Adipocyte (in vitro differentiated cells): ENCODE results near the gene CLN5.
A peak's percentile ranks its signal among the peaks of the same experiment; 100 is the strongest.
"Not testable (repeated sequence)": the region's sequence is repeated elsewhere in the genome, so short reads cannot be mapped to it uniquely, and the experiment has no call there.

ENCODE experiments used
- DNase-seq: peaks from one replicate; pipeline ENCODE4 v3.0.0-alpha.2; 2015; ENCODE audit warnings: low read depth
- H3K27me3 ChIP-seq: replicated peaks from 2 replicates; pipeline ENCODE4 v1.7.0; 2013; ENCODE audit warnings: mild to moderate bottlenecking, low read length, moderate library complexity; ENCODE audit not compliant: control insufficient read depth, insufficient read depth
- H3K36me3 ChIP-seq: 2 replicates; pipeline ENCODE4 v1.7.0; 2013; ENCODE audit warnings: low read length, mild to moderate bottlenecking, moderate library complexity; ENCODE audit not compliant: control insufficient read depth, insufficient read depth, severe bottlenecking
- H3K4me1 ChIP-seq: 2 replicates; pipeline ENCODE4 v1.7.0; 2013; ENCODE audit warnings: mild to moderate bottlenecking, low read length, moderate library complexity; ENCODE audit not compliant: control insufficient read depth, insufficient read depth
- H3K4me3 ChIP-seq: 2 replicates; pipeline ENCODE4 v1.7.0; 2013; ENCODE audit warnings: mild to moderate bottlenecking, low read length, moderate library complexity
- H3K9ac ChIP-seq: 2 replicates; pipeline ENCODE4 v1.7.0; 2013; ENCODE audit warnings: mild to moderate bottlenecking, low read length, moderate library complexity
- H3K9me3 ChIP-seq: 2 replicates; pipeline ENCODE4 v1.7.0; 2013; ENCODE audit warnings: mild to moderate bottlenecking, low read length, moderate library complexity; ENCODE audit not compliant: control insufficient read depth

CLN5 gene

GRCh38 chr13:77001963-77002587 lies 10.2 kb downstream of the CLN5 start:
- Histone ChIP-seq H3K4me3 (no peak overlapping the region), H3K27me3 (no peaks in the 10 kb centered on the region), H3K36me3 (peaks cover 40% of the 10 kb centered on the region), H3K9ac (no peak overlapping the region), H3K9me3 (no peaks in the 10 kb centered on the region), H3K4me1 (peaks cover 36% of the 10 kb centered on the region)
- DNase-seq = no peak

GRCh38 chr13:77002590-77003190 lies 10.8 kb downstream of the CLN5 start:
- peak; percentile 76 for DNase-seq
- no peak overlapping the region for H3K9ac ChIP-seq
- no peaks in the 10 kb centered on the region for H3K27me3 ChIP-seq
- peaks cover 44% of the 10 kb centered on the region for H3K36me3 ChIP-seq
- H3K4me1 ChIP-seq = peaks cover 36% of the 10 kb centered on the region
- H3K4me3 ChIP-seq = no peak overlapping the region
- H3K9me3 ChIP-seq = no peaks in the 10 kb centered on the region

- not testable (repeated sequence) for H3K4me3 ChIP-seq, DNase-seq, H3K9me3 ChIP-seq, H3K27me3 ChIP-seq, H3K4me1 ChIP-seq, H3K9ac ChIP-seq
- H3K36me3 ChIP-seq = peaks cover 74% of the 10 kb centered on the region
Measured at GRCh38 chr13:77008337-77008736, 16.5 kb downstream of the CLN5 start.

GRCh38 chr13:77009011-77009410 lies 17.1 kb downstream of the CLN5 start:
- no peaks in the 10 kb centered on the region for H3K27me3 ChIP-seq
- H3K4me1 ChIP-seq = peaks cover 4% of the 10 kb centered on the region
- DNase-seq = no peak
- H3K4me3 ChIP-seq = no peak overlapping the region
- peaks cover 74% of the 10 kb centered on the region for H3K36me3 ChIP-seq
- H3K9me3 ChIP-seq = no peaks in the 10 kb centered on the region
- no peak overlapping the region for H3K9ac ChIP-seq

- not testable (repeated sequence) for H3K9me3 ChIP-seq, H3K27me3 ChIP-seq, H3K4me3 ChIP-seq, H3K4me1 ChIP-seq, DNase-seq, H3K9ac ChIP-seq
- H3K36me3 ChIP-seq = peaks cover 77% of the 10 kb centered on the region
Measured at GRCh38 chr13:77009719-77010118, 17.8 kb downstream of the CLN5 start.

GRCh38 chr13:77013853-77014542 lies 22.1 kb downstream of the CLN5 start:
- DNase-seq = no peak
- no peak overlapping the region for H3K4me3 ChIP-seq
- no peaks in the 10 kb centered on the region for H3K9me3 ChIP-seq
- H3K9ac ChIP-seq = no peak overlapping the region
- no peaks in the 10 kb centered on the region for H3K27me3 ChIP-seq
- peaks cover 25% of the 10 kb centered on the region for H3K4me1 ChIP-seq
- peaks cover 93% of the 10 kb centered on the region for H3K36me3 ChIP-seq

GRCh38 chr13:77014906-77015685 lies 23.2 kb downstream of the CLN5 start:
- H3K9me3 ChIP-seq = no peaks in the 10 kb centered on the region
- no peak for DNase-seq
- H3K36me3 ChIP-seq = peaks cover 90% of the 10 kb centered on the region

GRCh38 chr13:77016251-77016812 lies 24.5 kb downstream of the CLN5 start:
- peaks cover 83% of the 10 kb centered on the region for H3K36me3 ChIP-seq
- no peak for DNase-seq

More at GRCh38 chr13:77014906-77015685, 23.2 kb downstream of the CLN5 start:
- Histone ChIP-seq H3K4me1 (peaks cover 31% of the 10 kb centered on the region), H3K9ac (no peak overlapping the region), H3K27me3 (no peaks in the 10 kb centered on the region), H3K4me3 (no peak overlapping the region)

GRCh38 chr13:77016888-77017623 lies 25.2 kb downstream of the CLN5 start:
- H3K27me3 ChIP-seq = no peaks in the 10 kb centered on the region
- H3K36me3 ChIP-seq = peaks cover 79% of the 10 kb centered on the region
- peaks cover 49% of the 10 kb centered on the region for H3K4me1 ChIP-seq
- H3K9me3 ChIP-seq = no peaks in the 10 kb centered on the region
- no peak overlapping the region for H3K9ac ChIP-seq
- DNase-seq = no peak
- H3K4me3 ChIP-seq = peak overlapping the region; percentile 33

More at GRCh38 chr13:77016251-77016812, 24.5 kb downstream of the CLN5 start:
- Histone ChIP-seq H3K27me3 (no peaks in the 10 kb centered on the region), H3K4me1 (peaks cover 42% of the 10 kb centered on the region), H3K9ac (no peak overlapping the region), H3K9me3 (no peaks in the 10 kb centered on the region), H3K4me3 (peak overlapping the region; percentile 33)

- H3K9ac ChIP-seq = no peak overlapping the region
Measured at GRCh38 chr13:77019756-77020155, 27.9 kb downstream of the CLN5 start.

More at GRCh38 chr13:77019756-77020155, 27.9 kb downstream of the CLN5 start:
- DNase-seq = no peak
- H3K4me3 ChIP-seq = no peak overlapping the region
- peaks cover 72% of the 10 kb centered on the region for H3K4me1 ChIP-seq
- H3K27me3 ChIP-seq = no peaks in the 10 kb centered on the region
- H3K36me3 ChIP-seq = peaks cover 53% of the 10 kb centered on the region
- H3K9me3 ChIP-seq = no peaks in the 10 kb centered on the region
